H1 (cell line): ENCODE measurements around the gene COL5A1. TPM values are rescaled to one million over a fixed set of nuclear protein-coding genes. Genes with fewer than 3 reads are reported as not detected.

ENCODE experiments used
- CTCF ChIA-PET: fragments of 300-600 bp; sonication (Branson Sonifier 250); formaldehyde crosslinking; loops from one replicate; lab custom pipeline; 2021; ENCODE audit not compliant: partially characterized antibody; lab: Charles Lee
- POLR2A ChIA-PET: fragments of 300-600 bp; sonication (Branson Sonifier 250); formaldehyde crosslinking; loops from one replicate; lab custom pipeline; 2021; ENCODE audit warnings: inconsistent platforms; ENCODE audit not compliant: partially characterized antibody; lab: Charles Lee
- DNase-seq, 2 experiments: peaks; one replicate each; pipeline versions ENCODE4 v3.0.0 to v3.0.0-alpha.2; 2010 to 2022; ENCODE audit warnings: low spot score in 2 of 2, low read depth in 1 of 2, mixed read lengths in 1 of 2
- FAIRE-seq: peaks from 2 replicates; lab custom pipeline; 2011; peaks lifted over from hg19 to GRCh38; lab: Jason Lieb, UNC
- H2AFZ ChIP-seq: 2 replicates; pipeline ENCODE4 v1.8.1; 2012; ENCODE audit warnings: low read length, inconsistent platforms
- H2AK5ac ChIP-seq: 2 replicates; pipeline ENCODE4 v1.6.1; 2013; ENCODE audit warnings: low read depth, low read length
- H2BK120ac ChIP-seq: replicated peaks from 2 replicates; pipeline ENCODE3; 2013; ENCODE audit warnings: low read depth, low read length, inconsistent platforms
- H2BK12ac ChIP-seq: 2 replicates; pipeline ENCODE4 v1.6.1; 2013; ENCODE audit warnings: low read depth, low read length
- H2BK15ac ChIP-seq: 2 replicates; pipeline ENCODE4 v1.6.1; 2013; ENCODE audit warnings: low read length
- H2BK20ac ChIP-seq: 2 replicates; pipeline ENCODE4 v1.6.1; 2013; ENCODE audit warnings: low read length
- H2BK5ac ChIP-seq: 2 replicates; pipeline ENCODE4 v1.6.1; 2013; ENCODE audit warnings: low read depth, low read length
- H3K14ac ChIP-seq: 2 replicates; pipeline ENCODE4 v1.6.1; 2013; ENCODE audit warnings: inconsistent platforms; ENCODE audit not compliant: insufficient read length
- H3K18ac ChIP-seq: 2 replicates; pipeline ENCODE4 v1.6.1; 2013; ENCODE audit warnings: low read length; ENCODE audit errors: extremely low read depth
- H3K23ac ChIP-seq: 2 replicates; pipeline ENCODE4 v1.6.1; 2013; ENCODE audit warnings: inconsistent platforms; ENCODE audit not compliant: insufficient read length
- H3K23me2 ChIP-seq: 2 replicates; pipeline ENCODE4 v1.6.1; 2013; ENCODE audit warnings: low read depth, low read length
- H3K27ac ChIP-seq: 2 replicates; pipeline ENCODE4 v1.6.1; 2011; ENCODE audit warnings: low read depth, low read length, inconsistent platforms
- H3K27me3 ChIP-seq, 4 experiments: replicated peaks in 1 of 4; 1 replicate in 1 of 4; 2 replicates in 3 of 4; pipeline versions ENCODE4 v1.6.1 to v1.8.1; 2011 to 2013; ENCODE audit warnings: low read length in 3 of 4, mild to moderate bottlenecking in 3 of 4, inconsistent platforms in 2 of 4, mixed read lengths in 2 of 4, moderate library complexity in 1 of 4; ENCODE audit not compliant: control insufficient read depth in 3 of 4, insufficient read depth in 3 of 4; ENCODE audit errors: extremely low read depth in 1 of 4
- H3K36me3 ChIP-seq, 4 experiments: 2 replicates each; pipeline versions ENCODE4 v1.6.1 to v1.8.1; 2011 to 2013; ENCODE audit warnings: mild to moderate bottlenecking in 4 of 4, low read length in 3 of 4, moderate library complexity in 2 of 4, control low read depth in 1 of 4, inconsistent platforms in 1 of 4; ENCODE audit not compliant: insufficient read depth in 4 of 4, control insufficient read depth in 2 of 4
- H3K4ac ChIP-seq: replicated peaks from 2 replicates; pipeline ENCODE3; 2013; ENCODE audit warnings: low read length, low read depth, mixed read lengths, inconsistent platforms; ENCODE audit not compliant: insufficient read length
- H3K4me1 ChIP-seq, 4 experiments: replicated peaks in 1 of 4; 1 replicate in 1 of 4; 2 replicates in 3 of 4; pipeline versions ENCODE4 v1.6.1 to v1.8.1; 2011 to 2013; ENCODE audit warnings: low read length in 3 of 4, inconsistent platforms in 2 of 4, mixed read lengths in 1 of 4; ENCODE audit not compliant: insufficient read depth in 4 of 4, control insufficient read depth in 3 of 4
- H3K4me2 ChIP-seq, 2 experiments: 2 replicates each; pipeline versions ENCODE4 v1.6.1 to v1.8.1; 2011 to 2013; ENCODE audit warnings: low read depth in 2 of 2, low read length in 2 of 2, control low read depth in 1 of 2, inconsistent platforms in 1 of 2, mild to moderate bottlenecking in 1 of 2; ENCODE audit not compliant: insufficient read depth in 1 of 2
- H3K4me3 ChIP-seq, 4 experiments: fragments of 200-600, 300-600 bp in 1 of 4; sonication (generic), shearing (Covaris generic), sonication (Bioruptor Twin) in 1 of 4; 2 replicates each; pipeline versions ENCODE4 v1.5.1 to v1.8.1; 2011 to 2016; ENCODE audit warnings: low read length in 4 of 4, low read depth in 3 of 4, control low read depth in 2 of 4, inconsistent platforms in 2 of 4, mild to moderate bottlenecking in 2 of 4, mixed read lengths in 1 of 4, moderate library complexity in 1 of 4; ENCODE audit not compliant: insufficient read depth in 2 of 4; ENCODE audit errors: extremely low read depth in 1 of 4
- H3K56ac ChIP-seq: replicated peaks from 2 replicates; pipeline ENCODE3; 2013; ENCODE audit warnings: low read depth, mild to moderate bottlenecking, mixed read lengths, low read length, inconsistent platforms; ENCODE audit not compliant: insufficient read length
- H3K79me1 ChIP-seq: 2 replicates; pipeline ENCODE4 v1.6.1; 2013; ENCODE audit warnings: low read depth, low read length, control low read depth
- H3K79me2 ChIP-seq, 2 experiments: 2 replicates each; pipeline versions ENCODE4 v1.6.1 to v1.8.1; 2012 to 2013; ENCODE audit warnings: low read length in 2 of 2, mild to moderate bottlenecking in 2 of 2, inconsistent platforms in 1 of 2; ENCODE audit not compliant: insufficient read depth in 2 of 2, control insufficient read depth in 1 of 2
- H3K9ac ChIP-seq, 4 experiments: replicated peaks in 1 of 4; 1 replicate in 1 of 4; 2 replicates in 3 of 4; pipeline versions ENCODE4 v1.6.1 to v1.8.1; 2011 to 2013; ENCODE audit warnings: low read depth in 3 of 4, low read length in 3 of 4, control low read depth in 2 of 4, mild to moderate bottlenecking in 2 of 4, moderate library complexity in 2 of 4, inconsistent platforms in 1 of 4; ENCODE audit errors: extremely low read depth in 1 of 4
- H3K9me3 ChIP-seq, 2 experiments: 2 replicates each; pipeline versions ENCODE4 v1.6.1 to v1.8.1; 2012 to 2013; ENCODE audit warnings: mild to moderate bottlenecking in 2 of 2, moderate library complexity in 2 of 2, control low read depth in 1 of 2, inconsistent platforms in 1 of 2, low read depth in 1 of 2, low read length in 1 of 2, mixed read lengths in 1 of 2; ENCODE audit not compliant: insufficient read depth in 2 of 2
- H4K20me1 ChIP-seq, 2 experiments: replicated peaks in 1 of 2; 2 replicates each; pipeline versions ENCODE3 to v1.8.1; 2011 to 2013; ENCODE audit warnings: inconsistent platforms in 2 of 2, low read length in 2 of 2, mild to moderate bottlenecking in 1 of 2; ENCODE audit not compliant: insufficient read depth in 2 of 2, control insufficient read depth in 1 of 2
- H4K5ac ChIP-seq: 2 replicates; pipeline ENCODE4 v1.6.1; 2013; ENCODE audit warnings: low read length, low read depth, mixed read lengths, inconsistent platforms; ENCODE audit not compliant: insufficient read length
- H4K8ac ChIP-seq: 2 replicates; pipeline ENCODE4 v1.8.0; 2013; ENCODE audit warnings: mild to moderate bottlenecking, moderate library complexity, low read length, inconsistent platforms; ENCODE audit not compliant: insufficient read depth; ENCODE audit errors: extremely low read depth
- H4K91ac ChIP-seq: replicated peaks from 2 replicates; pipeline ENCODE3; 2013; ENCODE audit warnings: low read length, mixed read lengths, inconsistent platforms; ENCODE audit not compliant: insufficient read length
- GABPA ChIP-seq: IDR thresholded peaks from 2 replicates; pipeline ENCODE4 v1.6.1; 2011; ENCODE audit warnings: mild to moderate bottlenecking, low read length, moderate library complexity, borderline replicate concordance; ENCODE audit not compliant: insufficient read depth
- HDAC2 ChIP-seq, 2 experiments: fragments of 300-600 bp in 1 of 2; sonication (generic) in 1 of 2; IDR thresholded peaks; 2 replicates each; pipeline ENCODE4 v1.6.1; 2011 to 2012; ENCODE audit warnings: low read depth in 2 of 2, low read length in 2 of 2, mild to moderate bottlenecking in 2 of 2, moderate library complexity in 2 of 2, borderline replicate concordance in 1 of 2, inconsistent platforms in 1 of 2
- ZNF274 ChIP-seq: IDR thresholded peaks from 2 replicates; pipeline ENCODE4 v1.7.0; 2012; ENCODE audit warnings: low read length, borderline replicate concordance; ENCODE audit errors: extremely low read depth
- WGBS, 2 experiments: shearing (Covaris generic) in 1 of 2; methylation state at CpG; one replicate each; pipeline versions ENCODE4 v1.1.6 to v1.1.7; 2013 to 2015; ENCODE audit warnings: low lambda C conversion rate in 2 of 2, mixed read lengths in 2 of 2, inconsistent platforms in 1 of 2, low coverage in 1 of 2, missing lambda C conversion rate in 1 of 2; ENCODE audit not compliant: insufficient replicate concordance in 2 of 2, insufficient coverage in 1 of 2, insufficient read length in 1 of 2; ENCODE audit errors: extremely low coverage in 1 of 2, missing lambda C conversion rate in 1 of 2; 5-methylcytosine and 5-hydroxymethylcytosine counted together
- polyA plus RNA-seq, 7 experiments: library from polyadenylated mRNA; depleted of rRNA in 3 of 7; stranded (reverse) in 5 of 7; unstranded in 2 of 7; fragments of >200 nt in 5 of 7; fragments of 200-250 nt in 2 of 7; gene quantifications; 1 replicate in 5 of 7; 2 replicates in 1 of 7; 4 replicates in 1 of 7; pipeline versions ENCODE4 v1.2.1 to v1.2.3, GENCODE V29; 2011 to 2013; ENCODE audit warnings: missing spikeins in 2 of 7, mixed read lengths in 2 of 7
- total RNA-seq: library from RNA; stranded (reverse); fragmentation: NEBNext Ultra II Directional; extraction: Animal tissue kit (Norgen Biotek cat#: 25700); gene quantifications from 2 replicates; pipeline ENCODE4 v1.2.1, GENCODE V29; 2021

The COL5A1 gene
- total and polyA plus RNA-seq, 2 of the 8 experiments (the other 6 are each of a cell fraction or from before 2014, with no cell fraction given), result 3.8 to 12.0 TPM

GRCh38 chr9:134846699-134847098 is 205.1 kb downstream of the COL5A1 start:
- Histone ChIP-seq H3K9me3 (peaks cover 15 to 31% of the 10 kb centered on the region in 2 experiments), H3K36me3 (no peaks in the 10 kb centered on the region; a peak in 1 of 8 replicates), H3K18ac (no peak overlapping the region), H4K91ac (no peak overlapping the region), H2AK5ac (no peak overlapping the region), H3K4ac (no peak overlapping the region), H4K8ac (no peak overlapping the region), H2BK12ac (no peak overlapping the region), H3K27ac (no peak overlapping the region), H4K20me1 (peaks cover 0 to 4% of the 10 kb centered on the region in 2 experiments), H3K9ac (no peak overlapping the region), H3K56ac (no peak overlapping the region), H4K5ac (no peak overlapping the region), H3K23ac (no peak overlapping the region), H2BK15ac (no peak overlapping the region), H3K23me2 (peaks cover 8% of the 10 kb centered on the region; the same call in 1 of the 2 replicates), H3K4me1 (no peaks in the 10 kb centered on the region), H2BK120ac (no peak overlapping the region), H3K14ac (no peak overlapping the region), H2AFZ (no peak overlapping the region), H2BK5ac (no peak overlapping the region), H3K79me2 (no peaks in the 10 kb centered on the region), H3K4me2 (no peak overlapping the region), H3K27me3 (no peaks in the 10 kb centered on the region), H3K79me1 (no peaks in the 10 kb centered on the region), H3K4me3 (no peak overlapping the region), H2BK20ac (no peak overlapping the region)
- ChIA-PET CTCF (no interaction called here), POLR2A (no interaction called here)
- 78 to 100% methylated on average over 1 of the region's 1 CpG for WGBS, 2 experiments
- DNase-seq, result no peak
- FAIRE-seq, result no peak
- no peak for TF ChIP-seq HDAC2 (IDR thresholded peaks at IDR 0.05; ENCODE audit: borderline replicate concordance in 1 of 2, low read depth in 2 of 2, low read length in 2 of 2)
- TF ChIP-seq GABPA, result no peak
- no peak for TF ChIP-seq ZNF274
